CD14-positive monocyte (primary cell): Measurements from ENCODE around the gene SELENBP1. TPM values are rescaled to one million over a fixed set of nuclear protein-coding genes. Genes with fewer than 3 reads are reported as not detected.

Experiments used
- DNase-seq, 3 donors: peaks; one replicate each; pipeline ENCODE4 v3.0.0-alpha.2; 2011 to 2022
- H2AFZ ChIP-seq: 2 replicates; pipeline ENCODE4 v1.6.0; 2012; ENCODE audit warnings: mild to moderate bottlenecking, low read depth, low read length, inconsistent platforms; ENCODE audit not compliant: insufficient read depth, poor library complexity, severe bottlenecking
- H3K27ac ChIP-seq, 2 donors: 1 replicate in 1 of 2; 2 replicates in 1 of 2; pipeline ENCODE4 v1.5.1; 2012 to 2013; ENCODE audit warnings: low read length in 2 of 2, control low read depth in 1 of 2, inconsistent platforms in 1 of 2, low read depth in 1 of 2, mild to moderate bottlenecking in 1 of 2
- H3K27me3 ChIP-seq, 2 donors: one replicate each; pipeline versions ENCODE4 v1.6.0 to v1.6.1; 2011 to 2013; ENCODE audit warnings: low read length in 2 of 2; ENCODE audit not compliant: control insufficient read depth in 2 of 2, insufficient read depth in 2 of 2
- H3K36me3 ChIP-seq, 2 donors: replicated peaks in 1 of 2; 1 replicate in 1 of 2; 2 replicates in 1 of 2; pipeline versions ENCODE4 v1.5.1 to v1.6.1; 2012 to 2013; ENCODE audit warnings: low read length in 2 of 2, control low read depth in 1 of 2, inconsistent platforms in 1 of 2, mild to moderate bottlenecking in 1 of 2; ENCODE audit not compliant: insufficient read depth in 2 of 2, control insufficient read depth in 1 of 2
- H3K4me1 ChIP-seq, 2 donors: 1 replicate in 1 of 2; 2 replicates in 1 of 2; pipeline versions ENCODE4 v1.5.1 to v1.6.1; 2012 to 2013; ENCODE audit warnings: low read length in 2 of 2, control low read depth in 1 of 2, inconsistent platforms in 1 of 2, mild to moderate bottlenecking in 1 of 2, moderate library complexity in 1 of 2; ENCODE audit not compliant: insufficient read depth in 2 of 2, control insufficient read depth in 1 of 2
- H3K4me2 ChIP-seq: replicated peaks from 2 replicates; pipeline ENCODE3; 2012; ENCODE audit warnings: low read length, moderate library complexity, mild to moderate bottlenecking; ENCODE audit not compliant: poor library complexity, severe bottlenecking; ENCODE audit errors: extremely low read depth
- H3K4me3 ChIP-seq, 3 experiments: fragments of 200-600 bp in 1 of 3; sonication (generic) in 1 of 3; replicated peaks in 1 of 3; 1 replicate in 2 of 3; 2 replicates in 1 of 3; pipeline ENCODE4 v1.5.1; 2011 to 2013; ENCODE audit warnings: low read length in 3 of 3, mild to moderate bottlenecking in 3 of 3, control low read depth in 2 of 3, low read depth in 2 of 3, inconsistent platforms in 1 of 3, moderate library complexity in 1 of 3
- H3K79me2 ChIP-seq: 2 replicates; pipeline ENCODE4 v1.6.0; 2012; ENCODE audit warnings: mild to moderate bottlenecking, control low read depth, inconsistent platforms, low read length, moderate library complexity; ENCODE audit not compliant: insufficient read depth
- H3K9ac ChIP-seq: 2 replicates; pipeline ENCODE4 v1.6.0; 2017; ENCODE audit warnings: low read length, mild to moderate bottlenecking; ENCODE audit not compliant: insufficient read depth, poor library complexity, severe bottlenecking
- H3K9me3 ChIP-seq, 2 donors: replicated peaks in 1 of 2; 1 replicate in 1 of 2; 2 replicates in 1 of 2; pipeline versions ENCODE4 v1.5.1 to v1.6.1; 2012 to 2013; ENCODE audit warnings: low read length in 2 of 2, control low read depth in 1 of 2; ENCODE audit not compliant: control insufficient read depth in 1 of 2, insufficient read depth in 1 of 2
- H4K20me1 ChIP-seq: 2 replicates; pipeline ENCODE4 v1.6.0; 2012; ENCODE audit warnings: mild to moderate bottlenecking, low read length, control low read depth, moderate library complexity; ENCODE audit not compliant: insufficient read depth
- H3K27ac Mint-ChIP-seq, 7 donors: one replicate each; pipeline ENCODE4 v1.8.0; 2020; ENCODE audit warnings: mild to moderate bottlenecking in 7 of 7, mixed read lengths in 7 of 7, moderate library complexity in 6 of 7, inconsistent platforms in 2 of 7
- H3K27me3 Mint-ChIP-seq, 3 donors: one replicate each; pipeline ENCODE4 v1.8.0; 2021 to 2022; ENCODE audit warnings: low read depth in 3 of 3, mild to moderate bottlenecking in 3 of 3, mixed read lengths in 3 of 3, moderate library complexity in 3 of 3, inconsistent platforms in 1 of 3
- H3K36me3 Mint-ChIP-seq, 2 donors: one replicate each; pipeline ENCODE4 v1.8.0; 2020; ENCODE audit warnings: mixed read lengths in 2 of 2, inconsistent platforms in 1 of 2, mild to moderate bottlenecking in 1 of 2
- H3K4me1 Mint-ChIP-seq: one replicate; pipeline ENCODE4 v1.8.0; 2020; ENCODE audit warnings: mild to moderate bottlenecking, mixed read lengths
- H3K4me3 Mint-ChIP-seq, 2 donors: one replicate each; pipeline ENCODE4 v1.8.0; 2020; ENCODE audit warnings: mild to moderate bottlenecking in 2 of 2, mixed read lengths in 2 of 2, moderate library complexity in 1 of 2
- H3K9me3 Mint-ChIP-seq, 7 donors: one replicate each; pipeline ENCODE4 v1.8.0; 2020 to 2022; ENCODE audit warnings: mixed read lengths in 7 of 7, mild to moderate bottlenecking in 6 of 7, moderate library complexity in 6 of 7, inconsistent platforms in 2 of 7
- CTCF ChIP-seq: fragments of 200-600 bp; IDR thresholded peaks from one replicate; pipeline ENCODE4 v1.8.0; 2022; ENCODE audit warnings: antibody characterized with exemption, mild to moderate bottlenecking
- WGBS: methylation state at CpG from one replicate; pipeline ENCODE4 v1.1.5; 2013; ENCODE audit warnings: missing lambda C conversion rate; ENCODE audit not compliant: insufficient coverage; 5-methylcytosine and 5-hydroxymethylcytosine counted together
- intact Hi-C, 2 donors: fragments of 100-400 bp; cut with micrococcal nuclease; formaldehyde crosslinking; loops; one replicate each; pipeline versions ENCODE4 v1.15.0 to v1.15.1; 2023
- polyA plus RNA-seq, 3 donors: library from polyadenylated mRNA; depleted of rRNA in 1 of 3; unstranded in 2 of 3; stranded (reverse) in 1 of 3; fragments of 300-500 nt in 2 of 3; fragments of >200 nt in 1 of 3; fragmentation: Illumina TruSeq in 2 of 3; gene quantifications; 1 replicate in 2 of 3; 2 replicates in 1 of 3; pipeline ENCODE4 v1.2.3, GENCODE V29; 2012 to 2021

Gene SELENBP1
- polyA plus RNA-seq, 3 donors = 0.61 to 0.79 TPM; not detected in 1

- intact Hi-C loops = no loop called here
- H3K27ac Mint-ChIP-seq = no peak overlapping the region
Observed at GRCh38 chr1:151386002-151386401, 13.5 kb upstream of the SELENBP1 start.

GRCh38 chr1:151384584-151384983, 12.1 kb upstream of the SELENBP1 start:
- Histone ChIP-seq H3K27me3 (no peaks in the 10 kb centered on the region), H3K4me1 (no peaks in the 10 kb centered on the region), H3K4me2 (no peak overlapping the region), H3K27ac (no peak overlapping the region), H3K79me2 (no peaks in the 10 kb centered on the region), H3K4me3 (no peak overlapping the region), H3K9me3 (no peaks in the 10 kb centered on the region), H4K20me1 (no peaks in the 10 kb centered on the region), H3K36me3 (no peaks in the 10 kb centered on the region), H2AFZ (peak overlapping the region; percentile 16), H3K9ac (no peak overlapping the region)
- TF ChIP-seq CTCF = no peak
- H3K36me3 Mint-ChIP-seq = no peaks in the 10 kb centered on the region
- no peaks in the 10 kb centered on the region for H3K9me3 Mint-ChIP-seq
- H3K4me1 Mint-ChIP-seq = no peaks in the 10 kb centered on the region
- no peak overlapping the region for H3K27ac Mint-ChIP-seq
- H3K27me3 Mint-ChIP-seq = peaks cover 0 to 2% (median 0%) of the 10 kb centered on the region in 3 donors
- WGBS = 100% methylated on average over 1 of the region's 3 CpGs
- intact Hi-C loops = no loop called here
- no peak for DNase-seq
- H3K4me3 Mint-ChIP-seq = no peak overlapping the region

More at GRCh38 chr1:151386002-151386401, 13.5 kb upstream of the SELENBP1 start:
- Histone ChIP-seq H3K36me3 (no peaks in the 10 kb centered on the region), H3K4me1 (no peaks in the 10 kb centered on the region), H4K20me1 (no peaks in the 10 kb centered on the region), H3K27ac (no peak overlapping the region), H3K4me3 (no peak overlapping the region), H3K9ac (no peak overlapping the region), H3K4me2 (no peak overlapping the region), H2AFZ (no peak overlapping the region), H3K27me3 (no peaks in the 10 kb centered on the region), H3K9me3 (no peaks in the 10 kb centered on the region), H3K79me2 (no peaks in the 10 kb centered on the region)
- Mint-ChIP-seq H3K36me3 (no peaks in the 10 kb centered on the region), H3K4me1 (no peaks in the 10 kb centered on the region), H3K9me3 (no peaks in the 10 kb centered on the region), H3K27me3 (peaks cover 0 to 2% (median 1%) of the 10 kb centered on the region in 3 donors), H3K4me3 (no peak overlapping the region)
- no CpG with 5 or more reads among the region's 2 CpGs for WGBS
- no peak for DNase-seq
- no peak for TF ChIP-seq CTCF
